ENCODE measurements around the gene CCR9. TPM values are rescaled to one million over a fixed set of nuclear protein-coding genes. Genes with fewer than 3 reads are reported as not detected.

Gene CCR9
- total RNA-seq, 4 donors from 2014 or later, result 0.17 TPM; not detected in 3

- WGBS, result 70% methylated on average over 3 of the region's 3 CpGs
Measured at GRCh38 chr3:45880725-45881077, 5.6 kb upstream of the CCR9 start.

GRCh38 chr3:45881078-45882022, 5.0 kb upstream of the CCR9 start:
- no peaks in the 10 kb centered on the region for H3K9me3 ChIP-seq
- WGBS, result 61% methylated on average over 8 of the region's 8 CpGs
- no peaks in the 10 kb centered on the region for H3K36me3 ChIP-seq
- DNase-seq (ENCODE audit: extremely low spot score), result no peak
- no peaks in the 10 kb centered on the region for H3K27me3 ChIP-seq
- no peak overlapping the region for H3K27ac ChIP-seq (replicated peaks in 1 of 4)
- TF ChIP-seq CTCF (IDR thresholded peaks at IDR 0.05), result no peak
- no peak for TF ChIP-seq POLR2A (IDR thresholded peaks at IDR 0.05; ENCODE audit: low read depth)
- no peak for TF ChIP-seq POLR2AphosphoS5 (IDR thresholded peaks at IDR 0.05)
- no peak for TF ChIP-seq EP300 (IDR thresholded peaks at IDR 0.05)
- H3K4me3 ChIP-seq, result no peak overlapping the region
- H3K4me1 ChIP-seq, result peaks cover 0 to 4% (median 0%) of the 10 kb centered on the region in 4 donors
- intact Hi-C loops (cut with DNase I), result no loop called here

More at GRCh38 chr3:45880725-45881077, 5.6 kb upstream of the CCR9 start:
- intact Hi-C loops (cut with DNase I), result no loop called here
- Histone ChIP-seq H3K27me3 (no peaks in the 10 kb centered on the region), H3K36me3 (no peaks in the 10 kb centered on the region), H3K27ac (replicated peaks in 1 of 4) (no peak overlapping the region), H3K4me1 (peaks cover 0 to 4% (median 0%) of the 10 kb centered on the region in 4 donors), H3K4me3 (no peak overlapping the region), H3K9me3 (no peaks in the 10 kb centered on the region)
- no peak for DNase-seq (ENCODE audit: extremely low spot score)
- no peak for TF ChIP-seq POLR2A (IDR thresholded peaks at IDR 0.05; ENCODE audit: low read depth)
- no peak for TF ChIP-seq POLR2AphosphoS5 (IDR thresholded peaks at IDR 0.05)
- no peak for TF ChIP-seq CTCF (IDR thresholded peaks at IDR 0.05)
- no peak for TF ChIP-seq EP300 (IDR thresholded peaks at IDR 0.05)

GRCh38 chr3:45884368-45885201, 1.8 kb upstream of the CCR9 start:
- intact Hi-C loops (cut with DNase I), result no loop called here
- Histone ChIP-seq H3K36me3 (no peaks in the 10 kb centered on the region), H3K27ac (replicated peaks in 1 of 4) (no peak overlapping the region), H3K4me3 (no peak overlapping the region), H3K9me3 (no peaks in the 10 kb centered on the region), H3K4me1 (peaks cover 0 to 4% (median 0%) of the 10 kb centered on the region in 4 donors), H3K27me3 (no peaks in the 10 kb centered on the region)
- WGBS, result 86% methylated on average over 23 of the region's 23 CpGs
- no peak for DNase-seq (ENCODE audit: extremely low spot score)
- no peak for TF ChIP-seq CTCF (IDR thresholded peaks at IDR 0.05)
- TF ChIP-seq EP300 (IDR thresholded peaks at IDR 0.05), result no peak
- no peak for TF ChIP-seq POLR2AphosphoS5 (IDR thresholded peaks at IDR 0.05)
- TF ChIP-seq POLR2A (IDR thresholded peaks at IDR 0.05; ENCODE audit: low read depth), result no peak

GRCh38 chr3:45887285-45887684, 942 bp downstream of the CCR9 start:
- 83% methylated on average over 4 of the region's 4 CpGs for WGBS
- Histone ChIP-seq H3K4me3 (no peak overlapping the region), H3K27me3 (no peaks in the 10 kb centered on the region), H3K36me3 (no peaks in the 10 kb centered on the region), H3K4me1 (no peaks in the 10 kb centered on the region), H3K9me3 (no peaks in the 10 kb centered on the region), H3K27ac (replicated peaks in 1 of 4) (no peak overlapping the region)
- TF ChIP-seq CTCF (IDR thresholded peaks at IDR 0.05) (no peak), EP300 (IDR thresholded peaks at IDR 0.05) (no peak), POLR2A (IDR thresholded peaks at IDR 0.05; ENCODE audit: low read depth) (no peak), POLR2AphosphoS5 (IDR thresholded peaks at IDR 0.05) (no peak)
- intact Hi-C loops (cut with DNase I), result no loop called here
- DNase-seq (ENCODE audit: extremely low spot score), result no peak

Data from esophagus muscularis mucosa (tissue), 4 donors.